SH-SY5Y (cell line): Measurements from ENCODE around the gene MAP2.

Experiments
- GATA2 ChIP-seq: IDR thresholded peaks from 2 replicates; pipeline ENCODE4 v1.6.1; 2011; ENCODE audit warnings: mild to moderate bottlenecking, low read depth, low read length
- GATA3 ChIP-seq: IDR thresholded peaks from 2 replicates; pipeline ENCODE4 v1.6.1; 2011; ENCODE audit warnings: low read depth, mild to moderate bottlenecking, low read length, moderate library complexity

DNA sequence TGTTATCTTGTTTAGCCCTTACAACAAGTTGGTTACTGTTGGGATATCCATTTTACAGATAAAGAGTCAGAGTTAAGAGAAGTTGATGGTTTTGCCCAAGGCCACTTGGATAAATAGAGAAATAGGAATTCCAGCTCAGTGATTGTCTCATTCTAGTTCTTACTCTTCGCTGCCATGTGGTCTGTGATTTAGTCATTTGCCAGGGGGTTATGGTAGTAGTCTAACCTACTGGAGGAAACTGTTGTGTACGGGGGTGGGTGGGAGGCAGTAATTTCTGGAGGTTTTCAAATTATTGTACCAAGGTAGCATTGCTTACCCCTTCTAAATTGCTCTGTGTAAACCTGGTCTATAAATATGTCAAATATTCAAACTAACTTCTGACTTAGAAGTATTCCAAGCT is 110.4 kb downstream of the MAP2 start:
- no peak for TF ChIP-seq GATA2
- TF ChIP-seq GATA3 = no peak
